Sigmoid colon (tissue), 7 donors: Measurements from ENCODE around the gene AKAP8L. TPM values are rescaled to one million over a fixed set of nuclear protein-coding genes. Genes with fewer than 3 reads are reported as not detected.
"Not testable (repeated sequence)": the region's sequence is repeated elsewhere in the genome, so short reads cannot be mapped to it uniquely, and the experiment has no call there.

Experiments
- DNase-seq: peaks from one replicate; pipeline ENCODE4 v3.0.0-alpha.2; 2019
- H3K27ac ChIP-seq, 4 donors: fragments of 200-600 bp; sonication (generic); one replicate each; pipeline ENCODE4 v1.5.1; 2016 to 2019; ENCODE audit warnings: mild to moderate bottlenecking in 1 of 4
- H3K27me3 ChIP-seq, 3 donors: fragments of 200-600 bp; sonication (generic); one replicate each; pipeline ENCODE4 v1.5.1; 2019; ENCODE audit warnings: mild to moderate bottlenecking in 1 of 3
- H3K36me3 ChIP-seq, 4 donors: fragments of 200-600 bp; sonication (generic); one replicate each; pipeline ENCODE4 v1.5.1; 2016 to 2019
- H3K4me1 ChIP-seq, 4 donors: fragments of 200-600 bp; sonication (generic); one replicate each; pipeline ENCODE4 v1.5.1; 2017 to 2019
- H3K4me3 ChIP-seq, 4 donors: fragments of 200-600 bp; sonication (generic); one replicate each; pipeline ENCODE4 v1.5.1; 2017 to 2019; ENCODE audit warnings: mild to moderate bottlenecking in 2 of 4, moderate library complexity in 1 of 4
- H3K9me3 ChIP-seq, 4 donors: fragments of 200-600 bp in 3 of 4; sonication (generic) in 3 of 4; one replicate each; pipeline versions ENCODE4 v1.5.1 to v1.6.1; 2013 to 2019
- CTCF ChIP-seq, 4 experiments: fragments of 450-650 bp in 3 of 4; fragments of 200-600 bp in 1 of 4; IDR thresholded peaks; one replicate each; pipeline ENCODE4 v1.5.1; 2016 to 2019; ENCODE audit warnings: antibody characterized with exemption in 4 of 4, mild to moderate bottlenecking in 3 of 4, moderate library complexity in 2 of 4
- EP300 ChIP-seq, 4 donors: sonication (generic); formaldehyde crosslinking; IDR thresholded peaks; one replicate each; pipeline ENCODE4 v1.6.1; 2017; ENCODE audit warnings: antibody characterized with exemption in 4 of 4
- POLR2A ChIP-seq, 2 donors: fragments of 450-650 bp; IDR thresholded peaks; one replicate each; pipeline ENCODE4 v1.6.1; 2016; ENCODE audit warnings: antibody characterized with exemption in 2 of 2, mild to moderate bottlenecking in 2 of 2, moderate library complexity in 2 of 2
- POLR2AphosphoS5 ChIP-seq, 4 donors: sonication (generic); formaldehyde crosslinking; IDR thresholded peaks; one replicate each; pipeline ENCODE4 v1.6.1; 2017; ENCODE audit warnings: antibody characterized with exemption in 4 of 4
- WGBS, 2 donors: extraction: QIAGEN DNeasy Blood & Tissue Kit; methylation state at CpG; one replicate each; pipeline ENCODE4 v1.1.7; 2013; 5-methylcytosine and 5-hydroxymethylcytosine counted together
- intact Hi-C: fragments of 100-400 bp; cut with DNase I; formaldehyde crosslinking; loops from one replicate; pipeline ENCODE4 v1.15.1; 2023
- polyA plus RNA-seq, 3 donors: library from polyadenylated mRNA; stranded (reverse); fragments of 200-250 nt; gene quantifications; one replicate each; pipeline ENCODE4 v1.2.3, GENCODE V29; 2013
- total RNA-seq, 4 donors: library from RNA; depleted of rRNA; stranded (reverse); fragments of >200 nt; gene quantifications; one replicate each; pipeline ENCODE4 v1.1.0, GENCODE V29; 2016
- donor health status: healthy with polysubstance abuse.
- donor health status: Bipolar disorder and iron deficiency.
- donor health status: healthy.

AKAP8L gene
- total and polyA plus RNA-seq, 7 donors = 15.0 to 145 (median 90.5) TPM

- no peak overlapping the region for H3K4me3 ChIP-seq
- no peaks in the 10 kb centered on the region for H3K27me3 ChIP-seq
- TF ChIP-seq EP300 (IDR thresholded peaks at IDR 0.05) (no peak), CTCF (IDR thresholded peaks at IDR 0.05) (no peak), POLR2AphosphoS5 (IDR thresholded peaks at IDR 0.05) (no peak), POLR2A (IDR thresholded peaks at IDR 0.05) (no peak)
- no peak overlapping the region for H3K27ac ChIP-seq
- no peaks in the 10 kb centered on the region for H3K9me3 ChIP-seq
- WGBS, 2 donors = 91 to 94% methylated on average over 50 of the region's 50 CpGs
- intact Hi-C loops = no loop called here
- peaks cover 53 to 89% (median 62%) of the 10 kb centered on the region in 4 donors for H3K36me3 ChIP-seq
- H3K4me1 ChIP-seq = peaks cover 0 to 35% (median 33%) of the 10 kb centered on the region in 4 donors
- DNase-seq = peak; percentile 64
These were observed 20.1 kb downstream of the AKAP8L start for GRCh38 chr19:15398501-15399233.

GRCh38 chr19:15397782-15398181 lies 21.0 kb downstream of the AKAP8L start:
- 83 to 93% methylated on average over 11 of the region's 11 CpGs for WGBS, 2 donors
- Histone ChIP-seq H3K36me3 (peaks cover 49 to 89% (median 66%) of the 10 kb centered on the region in 4 donors), H3K27me3 (no peaks in the 10 kb centered on the region), H3K4me1 (peaks cover 0 to 26% (median 25%) of the 10 kb centered on the region in 4 donors), H3K9me3 (no peaks in the 10 kb centered on the region), H3K4me3 (no peak overlapping the region), H3K27ac (no peak overlapping the region)
- peak; percentile 39 for DNase-seq
- intact Hi-C loops = no loop called here
- TF ChIP-seq POLR2AphosphoS5 (IDR thresholded peaks at IDR 0.05) (no peak), EP300 (IDR thresholded peaks at IDR 0.05) (no peak), POLR2A (IDR thresholded peaks at IDR 0.05) (no peak), CTCF (IDR thresholded peaks at IDR 0.05) (no peak)

- peaks cover 46 to 89% (median 66%) of the 10 kb centered on the region in 4 donors for H3K36me3 ChIP-seq
These were observed 21.6 kb downstream of the AKAP8L start for GRCh38 chr19:15397236-15397635.

GRCh38 chr19:15396436-15396835 lies 22.4 kb downstream of the AKAP8L start:
- peak; percentile 26 for DNase-seq
- WGBS, 2 donors = 96 to 100% methylated on average over 3 of the region's 3 CpGs
- TF ChIP-seq POLR2A (IDR thresholded peaks at IDR 0.05) (no peak), POLR2AphosphoS5 (IDR thresholded peaks at IDR 0.05) (no peak), CTCF (IDR thresholded peaks at IDR 0.05) (no peak), EP300 (IDR thresholded peaks at IDR 0.05) (no peak)
- Histone ChIP-seq H3K36me3 (peaks cover 46 to 94% (median 67%) of the 10 kb centered on the region in 4 donors), H3K27me3 (no peaks in the 10 kb centered on the region), H3K9me3 (no peaks in the 10 kb centered on the region), H3K4me3 (no peak overlapping the region), H3K27ac (no peak overlapping the region), H3K4me1 (peaks cover 0 to 13% (median 11%) of the 10 kb centered on the region in 4 donors)
- intact Hi-C loops = no loop called here

More at GRCh38 chr19:15397236-15397635, 21.6 kb downstream of the AKAP8L start:
- Histone ChIP-seq H3K4me3 (no peak overlapping the region), H3K27ac (no peak overlapping the region), H3K27me3 (no peaks in the 10 kb centered on the region), H3K4me1 (peaks cover 0 to 21% (median 19%) of the 10 kb centered on the region in 4 donors), H3K9me3 (no peaks in the 10 kb centered on the region)
- DNase-seq = peak; percentile 58
- intact Hi-C loops = no loop called here
- WGBS, 2 donors = 89 to 93% methylated on average over 6 of the region's 6 CpGs
- no peak for TF ChIP-seq POLR2A (IDR thresholded peaks at IDR 0.05)
- no peak for TF ChIP-seq POLR2AphosphoS5 (IDR thresholded peaks at IDR 0.05)
- no peak for TF ChIP-seq CTCF (IDR thresholded peaks at IDR 0.05)
- TF ChIP-seq EP300 (IDR thresholded peaks at IDR 0.05) = no peak

GRCh38 chr19:15395251-15395650 lies 23.5 kb downstream of the AKAP8L start:
- peak; percentile 24 for DNase-seq
- H3K4me1 ChIP-seq, H3K9me3 ChIP-seq, H3K4me3 ChIP-seq, intact Hi-C loops, H3K27me3 ChIP-seq, H3K27ac ChIP-seq: not testable (repeated sequence)
- H3K36me3 ChIP-seq = peaks cover 39 to 91% (median 56%) of the 10 kb centered on the region in 4 donors
- WGBS, 2 donors = 95 to 96% methylated on average over 17 of the region's 17 CpGs
